ENCODE results near the gene CGREF1. TPM values are rescaled to one million over a fixed set of nuclear protein-coding genes. Genes with fewer than 3 reads are reported as not detected.

The CGREF1 gene
- total RNA-seq, 2 experiments from 2014 or later = not detected

DNA sequence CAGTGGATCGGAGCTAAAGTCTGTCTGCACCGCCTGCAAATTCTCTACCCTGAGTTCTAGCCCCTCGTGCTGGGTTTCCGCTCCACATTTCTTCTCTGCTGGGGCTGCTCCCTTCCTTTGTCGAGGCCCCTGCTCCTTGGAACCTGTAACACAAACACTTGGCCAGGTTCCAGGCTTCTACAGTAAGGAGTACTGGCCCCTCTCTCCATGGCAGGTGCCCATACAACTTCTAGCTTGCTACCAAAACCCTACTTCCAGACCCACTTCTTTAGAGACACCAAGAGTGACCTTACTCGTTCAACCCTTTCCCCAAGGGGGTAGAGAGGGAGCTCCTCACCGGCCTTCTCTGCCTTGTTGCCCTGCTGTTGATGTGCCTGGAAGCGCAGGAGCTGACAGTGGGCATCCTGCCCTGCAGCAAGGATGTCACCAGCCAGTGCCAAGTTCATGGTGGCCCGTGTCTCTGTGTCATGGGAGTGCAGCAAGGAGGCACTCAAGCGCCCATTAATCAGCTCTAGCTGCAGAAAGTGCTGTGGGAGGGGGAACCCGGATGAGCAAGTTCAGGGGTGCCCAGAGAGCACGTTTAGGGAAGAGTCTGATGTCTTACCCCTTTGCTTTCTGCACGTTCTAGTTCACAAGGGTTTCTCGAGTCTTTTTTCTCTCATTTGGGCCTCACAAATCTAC is 14.4 kb upstream of the CGREF1 start:
- Histone ChIP-seq H3K4me1 (ENCODE audit: insufficient read depth, low read length, poor library complexity, severe bottlenecking) (peaks cover 20% of the 10 kb centered on the region), H3K4me3 (ENCODE audit: low read depth, low read length, poor library complexity, severe bottlenecking) (peak overlapping the region; percentile 96), H4K20me1 (ENCODE audit: insufficient read depth, low read length) (peaks cover 5% of the 10 kb centered on the region; the same call in 1 of the 2 replicates), H3K36me3 (ENCODE audit: insufficient read depth, low read length) (peaks cover 52% of the 10 kb centered on the region), H2AFZ (ENCODE audit: low read length) (no peak overlapping the region; the same call in 1 of the 2 replicates), H3K79me2 (ENCODE audit: insufficient read depth, low read depth, low read length) (peaks cover 20% of the 10 kb centered on the region), H3K4me2 (ENCODE audit: low read length) (peak overlapping the region; percentile 99), H3K27ac (ENCODE audit: low read depth, low read length, poor library complexity, severe bottlenecking) (peak overlapping the region; percentile 68), H3K9me2 (ENCODE audit: insufficient read depth, low read length) (no peaks in the 10 kb centered on the region), H3K9me3 (ENCODE audit: low read length) (no peaks in the 10 kb centered on the region)
- DNase-seq (ENCODE audit: low spot score) = no peak
- TSS peak; percentile 51 for BruUV-seq (replicated peaks)
- POLR2A ChIA-PET = interaction anchor here (1.0 to 2.2 kb wide), 10 partner anchors 26 to 130 kb away, joined by 3 to 13 read pairs (median 4); partner anchors contain the start of genes ATRAID, SLC30A3 and SLC5A6
- CTCF ChIA-PET (ENCODE audit: unreplicated experiment) = interaction anchor here (0.6 to 1.7 kb wide), 11 partner anchors 8 to 288 kb away, joined by 3 to 18 read pairs (median 4); no protein-coding TSS in a partner anchor
- TF ChIP-seq, protein P1, sequence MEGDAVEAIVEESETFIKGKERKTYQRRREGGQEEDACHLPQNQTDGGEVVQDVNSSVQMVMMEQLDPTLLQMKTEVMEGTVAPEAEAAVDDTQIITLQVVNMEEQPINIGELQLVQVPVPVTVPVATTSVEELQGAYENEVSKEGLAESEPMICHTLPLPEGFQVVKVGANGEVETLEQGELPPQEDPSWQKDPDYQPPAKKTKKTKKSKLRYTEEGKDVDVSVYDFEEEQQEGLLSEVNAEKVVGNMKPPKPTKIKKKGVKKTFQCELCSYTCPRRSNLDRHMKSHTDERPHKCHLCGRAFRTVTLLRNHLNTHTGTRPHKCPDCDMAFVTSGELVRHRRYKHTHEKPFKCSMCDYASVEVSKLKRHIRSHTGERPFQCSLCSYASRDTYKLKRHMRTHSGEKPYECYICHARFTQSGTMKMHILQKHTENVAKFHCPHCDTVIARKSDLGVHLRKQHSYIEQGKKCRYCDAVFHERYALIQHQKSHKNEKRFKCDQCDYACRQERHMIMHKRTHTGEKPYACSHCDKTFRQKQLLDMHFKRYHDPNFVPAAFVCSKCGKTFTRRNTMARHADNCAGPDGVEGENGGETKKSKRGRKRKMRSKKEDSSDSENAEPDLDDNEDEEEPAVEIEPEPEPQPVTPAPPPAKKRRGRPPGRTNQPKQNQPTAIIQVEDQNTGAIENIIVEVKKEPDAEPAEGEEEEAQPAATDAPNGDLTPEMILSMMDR (conservative IDR thresholded peaks at IDR 0.05; ENCODE audit: low read length) = no peak
- TF ChIP-seq EZH2phosphoT487 (IDR thresholded peaks at IDR 0.05; ENCODE audit: borderline replicate concordance, low read depth, low read length) = no peak
- intact Hi-C loops (cut with micrococcal nuclease; ENCODE audit: unreplicated experiment) = loop anchor here (5.0 kb wide), 1 partner anchor 79 kb away; the partner anchor contains the start of genes ATRAID and SLC5A6

DNA sequence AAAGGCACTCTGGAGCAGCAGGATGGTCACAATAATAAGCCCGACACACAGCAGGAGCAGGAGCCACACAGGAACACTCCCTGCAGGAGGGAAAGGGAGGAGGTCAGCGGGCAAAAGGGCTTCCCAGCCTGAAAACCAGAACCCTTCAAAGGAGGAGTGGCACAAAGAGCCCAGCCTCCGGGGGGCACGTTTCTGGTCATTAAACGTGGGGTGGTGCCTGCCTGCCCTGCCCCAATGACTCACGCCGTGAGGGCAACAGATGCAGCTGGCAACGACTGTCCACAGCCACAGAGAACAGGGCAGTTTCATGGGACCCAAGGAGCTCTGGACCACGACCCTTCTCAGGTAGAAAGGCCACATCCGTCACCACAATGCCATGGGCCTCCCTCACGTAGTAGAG is 12.5 kb upstream of the CGREF1 start:
- TF ChIP-seq, protein P1 (conservative IDR thresholded peaks at IDR 0.05; ENCODE audit: low read length) = no peak
- TF ChIP-seq EZH2phosphoT487 (IDR thresholded peaks at IDR 0.05; ENCODE audit: borderline replicate concordance, low read depth, low read length) = no peak
- H3K27ac ChIP-seq (ENCODE audit: low read depth, low read length, poor library complexity, severe bottlenecking) = no peak overlapping the region
- H3K9me2 ChIP-seq (ENCODE audit: insufficient read depth, low read length) = no peaks in the 10 kb centered on the region
- intact Hi-C loops (cut with micrococcal nuclease; ENCODE audit: unreplicated experiment) = loop anchor here (5.0 kb wide), 1 partner anchor 81 kb away; the partner anchor contains the start of genes ATRAID and SLC5A6
- H3K9me3 ChIP-seq (ENCODE audit: low read length) = no peaks in the 10 kb centered on the region
- H3K4me2 ChIP-seq (ENCODE audit: low read length) = no peak overlapping the region
- H2AFZ ChIP-seq (ENCODE audit: low read length) = no peak overlapping the region
- ChIA-PET CTCF (ENCODE audit: unreplicated experiment) (interaction anchor here (0.5 kb wide), 1 partner anchor 45 kb away, joined by 3 read pairs; the partner anchor contains the start of gene KHK), POLR2A (interaction anchor here (1.0 kb wide), 2 partner anchors 10 to 23 kb away, joined by 3 to 5 read pairs; no protein-coding TSS in a partner anchor)
- H3K4me1 ChIP-seq (ENCODE audit: insufficient read depth, low read length, poor library complexity, severe bottlenecking) = peaks cover 20% of the 10 kb centered on the region
- H3K36me3 ChIP-seq (ENCODE audit: insufficient read depth, low read length) = peaks cover 56% of the 10 kb centered on the region
- peaks cover 20% of the 10 kb centered on the region for H3K79me2 ChIP-seq (ENCODE audit: insufficient read depth, low read depth, low read length)
- peaks cover 5% of the 10 kb centered on the region; the same call in 1 of the 2 replicates for H4K20me1 ChIP-seq (ENCODE audit: insufficient read depth, low read length)
- H3K4me3 ChIP-seq (ENCODE audit: low read depth, low read length, poor library complexity, severe bottlenecking) = no peak overlapping the region
- no peak for DNase-seq (ENCODE audit: low spot score)
- BruUV-seq (replicated peaks) = no TSS peak
